A172 (cell line): ENCODE results near the gene APBB1IP. TPM values are rescaled to one million over a fixed set of nuclear protein-coding genes. Genes with fewer than 3 reads are reported as not detected.
"Not testable (repeated sequence)": the region's sequence is repeated elsewhere in the genome, so short reads cannot be mapped to it uniquely, and the experiment has no call there.

Experiments
- DNase-seq: peaks from one replicate; pipeline ENCODE4 v3.0.0-alpha.2; 2015; ENCODE audit warnings: low spot score
- total RNA-seq: library from RNA; depleted of rRNA; stranded (reverse); fragments of >200 nt; shearing (Covaris generic); gene quantifications from 2 replicates; pipeline ENCODE4 v1.2.3, GENCODE V29; 2014

APBB1IP gene
- total RNA-seq, 1 experiment from 2014 or later: not detected

DNA sequence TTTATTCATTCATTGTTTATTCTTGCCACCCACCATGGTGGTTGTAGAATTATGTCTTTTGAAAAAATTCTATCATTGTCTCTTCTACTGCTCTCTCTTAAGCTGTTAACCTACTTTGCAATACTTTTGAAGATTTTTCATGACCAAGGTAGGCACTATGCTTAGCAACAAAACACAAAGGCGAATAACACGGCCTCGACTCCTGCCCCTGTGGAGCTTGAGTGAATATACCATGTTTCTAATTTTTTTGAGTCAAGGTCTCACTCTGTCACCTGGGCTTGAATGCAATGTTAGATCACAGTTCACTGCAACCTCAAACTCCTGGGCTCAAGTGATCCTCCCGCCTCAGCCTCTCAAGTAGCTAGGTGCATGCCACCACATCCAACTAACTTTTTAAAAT is 39.4 kb downstream of the APBB1IP start:
- no peak for DNase-seq

DNA sequence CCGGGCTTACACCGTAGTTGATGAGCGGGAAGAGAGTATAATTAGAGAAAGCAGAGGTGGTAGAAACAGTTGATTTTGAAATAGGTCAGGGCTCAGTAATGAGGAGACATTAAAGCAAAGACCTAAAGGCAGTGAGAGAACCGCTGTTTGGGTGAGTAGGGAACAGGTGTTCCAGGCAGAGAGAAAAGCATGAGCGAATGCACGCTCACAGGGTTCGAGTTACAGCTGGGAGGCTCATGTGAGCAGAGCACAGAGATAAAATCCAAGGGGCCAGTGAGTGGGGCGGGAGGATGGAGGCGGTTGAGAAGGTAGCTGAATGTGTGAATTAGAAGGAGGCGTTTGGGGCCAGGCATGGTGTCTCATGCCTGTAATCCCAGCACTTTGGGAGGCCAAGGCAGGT is 39.9 kb downstream of the APBB1IP start:
- no peak for DNase-seq

DNA sequence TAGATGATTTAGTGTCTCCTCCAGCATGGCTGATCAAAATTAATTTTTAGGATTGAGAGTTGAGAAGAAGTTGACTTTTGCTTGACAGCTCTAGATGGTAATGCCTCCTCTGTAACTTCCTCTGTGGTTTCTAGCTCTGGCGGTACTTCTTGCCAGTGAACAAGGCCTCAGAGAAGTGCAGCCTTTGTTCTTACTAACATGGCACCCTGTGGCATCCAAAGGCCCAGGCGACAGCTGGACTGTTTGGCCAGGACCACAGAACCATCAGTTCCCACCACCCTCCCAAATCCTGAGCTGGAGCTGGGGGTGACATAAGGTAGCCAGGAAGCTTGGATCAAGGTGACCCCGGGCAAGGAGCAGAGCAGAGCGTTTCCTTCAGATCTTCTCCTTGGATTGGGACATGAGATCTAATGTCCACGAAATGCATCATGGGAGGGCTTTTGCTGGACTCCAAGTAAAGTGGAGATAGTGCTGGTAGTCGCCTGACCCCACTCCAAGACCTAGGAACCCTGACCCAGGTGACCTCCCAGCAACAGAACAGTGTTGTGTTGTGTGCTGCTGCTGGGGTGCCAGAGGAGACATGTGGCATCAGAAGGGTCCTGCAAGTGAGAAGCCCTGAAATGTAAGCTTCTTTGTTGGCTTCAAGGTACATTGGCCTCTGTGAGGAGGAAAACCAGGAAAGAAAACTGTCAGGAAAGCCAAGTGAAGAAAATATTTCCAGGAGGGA is 41.8 kb downstream of the APBB1IP start:
- no peak for DNase-seq

DNA sequence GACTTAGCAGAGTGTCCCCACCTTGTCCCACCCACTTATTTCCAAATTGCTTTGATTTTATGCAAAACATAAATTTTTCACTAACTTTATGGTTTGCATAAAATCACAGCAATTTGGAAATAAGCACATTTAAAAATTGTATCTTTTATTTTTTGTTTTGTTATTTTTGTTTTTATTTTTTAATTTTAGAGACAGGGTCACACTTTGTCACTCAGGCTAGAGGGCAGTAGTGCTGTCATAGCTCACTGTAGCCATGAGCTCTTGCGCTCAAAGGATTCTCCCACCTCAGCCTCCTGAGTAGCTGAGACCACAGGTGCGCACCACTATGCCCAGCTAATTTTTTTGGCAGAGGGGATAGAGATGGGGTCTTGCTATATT is 43.2 kb downstream of the APBB1IP start:
- no peak for DNase-seq

DNA sequence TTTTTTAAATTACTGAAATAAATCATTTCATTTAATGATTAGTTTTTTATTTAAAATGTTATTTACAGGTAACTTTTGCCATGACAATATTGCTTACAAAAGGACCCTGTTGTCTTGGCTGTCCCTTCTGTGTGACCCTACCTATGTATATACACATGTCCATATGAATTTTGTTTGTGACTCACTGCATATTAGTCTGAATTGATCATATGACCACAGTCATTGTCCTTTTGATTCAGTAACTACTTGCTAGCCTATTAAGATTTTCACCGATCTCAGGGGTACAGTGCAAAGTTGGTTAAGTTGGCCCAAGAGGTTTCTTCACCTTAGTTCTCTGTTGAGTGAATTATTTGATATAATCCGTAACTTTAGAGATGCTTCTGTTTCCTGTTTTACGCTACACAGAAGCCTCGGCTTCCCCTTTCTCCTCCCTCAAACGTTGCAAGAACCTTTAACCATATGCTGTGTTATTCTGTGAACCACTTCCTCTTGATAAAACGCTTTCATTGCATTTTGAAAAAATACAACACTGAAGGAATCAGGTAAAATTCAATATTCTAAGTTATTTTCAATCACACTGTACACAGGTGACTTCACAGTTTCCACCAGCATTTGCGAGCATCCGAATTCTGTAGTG is 43.9 kb downstream of the APBB1IP start:
- DNase-seq: no peak

DNA sequence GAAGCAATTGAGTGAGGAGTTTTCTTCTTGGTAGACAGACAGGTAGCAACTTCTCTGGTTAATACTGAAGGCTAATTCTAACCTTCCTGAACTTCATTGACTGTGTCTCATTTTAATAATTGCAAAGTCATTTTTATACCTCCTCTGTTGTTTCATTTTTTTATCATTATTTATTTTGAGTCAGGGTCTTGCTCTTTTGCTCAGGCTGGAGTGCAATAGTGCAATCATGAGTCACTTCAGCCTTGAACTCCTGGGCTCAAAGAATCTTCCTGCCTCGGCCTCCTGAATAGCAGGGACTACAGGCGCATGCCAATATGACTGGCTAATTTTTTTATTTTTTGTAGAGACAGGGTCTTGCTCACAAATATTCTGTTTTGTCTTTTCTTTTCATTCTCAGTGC is 45.4 kb downstream of the APBB1IP start:
- DNase-seq: no peak

DNA sequence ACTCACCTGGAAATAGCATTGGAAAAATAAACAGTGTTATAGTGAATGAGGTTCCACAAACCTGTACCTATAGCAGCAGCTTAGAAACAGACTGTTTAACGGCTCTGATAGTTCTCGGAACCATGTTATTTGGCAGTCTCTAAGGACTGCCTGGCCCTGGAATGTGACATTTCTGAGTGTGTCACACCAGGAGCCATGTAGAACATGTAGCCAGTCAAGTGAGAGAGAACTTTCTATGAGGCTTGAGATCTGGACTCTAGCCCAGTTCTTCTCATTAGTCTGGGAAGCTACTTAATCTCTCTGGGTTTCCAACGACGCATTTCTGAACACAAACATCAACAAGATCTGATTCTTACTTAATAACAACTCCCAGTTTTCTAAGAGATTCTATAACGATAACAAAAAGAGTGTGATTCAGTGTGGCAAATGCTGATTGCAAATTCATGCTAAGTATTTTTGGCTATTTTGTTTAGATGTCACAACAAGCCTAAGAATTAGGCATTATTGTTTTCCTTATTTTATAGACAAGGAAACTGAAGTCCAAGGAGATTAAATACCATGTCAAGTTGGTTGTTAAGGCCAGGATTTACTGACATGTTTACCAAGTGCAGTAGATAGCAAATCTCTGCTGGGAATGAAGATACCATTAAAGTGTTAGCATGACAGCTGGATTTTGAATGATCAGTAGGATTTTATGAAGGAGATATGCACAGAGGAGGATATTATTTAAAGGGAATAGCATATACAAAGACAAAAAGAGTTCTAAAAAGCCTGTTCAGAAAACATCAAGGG is 47.2 kb downstream of the APBB1IP start:
- no peak for DNase-seq

DNA sequence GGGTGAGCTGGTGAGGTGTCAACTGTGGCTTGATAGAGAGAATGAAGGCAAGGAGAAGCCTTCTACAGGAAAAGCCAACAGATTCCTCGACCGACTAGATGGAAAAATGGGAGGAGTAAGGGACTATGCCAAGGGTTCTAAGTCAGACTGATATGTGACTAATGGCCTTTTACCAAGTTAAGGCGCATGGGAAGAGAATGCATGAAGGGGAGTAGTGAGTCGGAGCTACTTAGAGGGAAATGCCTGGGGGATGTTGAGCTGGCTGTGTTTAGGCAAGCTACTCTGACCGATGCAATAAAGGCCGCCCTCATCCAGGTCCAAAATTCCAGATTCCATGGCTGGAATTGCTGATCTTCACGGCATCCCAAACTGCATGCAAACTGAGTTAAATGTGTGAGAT is 48.2 kb downstream of the APBB1IP start:
- DNase-seq: peak; percentile 94

DNA sequence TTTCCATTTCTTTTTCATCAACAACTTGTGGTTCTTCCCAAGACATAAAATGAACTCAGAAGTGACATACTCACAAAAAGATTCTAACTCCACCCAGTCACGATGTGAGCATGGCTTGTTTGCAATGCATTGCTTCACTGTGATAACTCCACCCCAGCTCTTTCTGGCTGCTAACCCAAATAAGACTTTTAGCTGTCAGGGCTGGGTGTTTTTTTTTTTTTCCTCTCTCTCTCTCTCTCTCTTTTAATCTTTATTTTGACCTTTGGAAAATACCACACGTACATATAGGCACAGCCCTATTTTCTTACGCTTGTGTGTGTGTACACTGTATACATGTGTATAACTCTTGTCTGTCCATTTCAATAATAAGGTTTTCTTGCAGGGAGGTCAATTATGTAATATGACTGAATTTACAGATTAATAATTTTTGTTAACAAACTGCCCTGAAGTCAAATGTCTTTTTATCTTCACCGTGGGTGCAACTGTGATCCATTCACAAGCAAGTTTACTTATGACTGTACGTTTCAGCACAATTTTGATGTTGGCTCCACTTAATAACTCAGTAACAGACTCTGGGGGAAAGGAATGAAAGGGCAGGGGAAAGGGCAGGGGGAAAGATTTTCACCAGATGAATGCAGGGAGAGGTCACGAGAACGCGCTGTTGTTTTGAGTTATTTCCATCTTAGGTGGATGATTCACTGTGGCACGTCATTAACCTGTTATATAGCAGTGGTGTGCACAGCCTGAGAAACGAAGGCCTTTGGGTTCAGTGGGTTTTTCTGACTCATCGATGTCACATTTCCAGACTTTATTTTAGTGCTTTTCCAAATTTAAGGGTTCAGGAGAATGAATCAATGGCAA is 49.1 kb downstream of the APBB1IP start:
- DNase-seq: peak; percentile 98

DNA sequence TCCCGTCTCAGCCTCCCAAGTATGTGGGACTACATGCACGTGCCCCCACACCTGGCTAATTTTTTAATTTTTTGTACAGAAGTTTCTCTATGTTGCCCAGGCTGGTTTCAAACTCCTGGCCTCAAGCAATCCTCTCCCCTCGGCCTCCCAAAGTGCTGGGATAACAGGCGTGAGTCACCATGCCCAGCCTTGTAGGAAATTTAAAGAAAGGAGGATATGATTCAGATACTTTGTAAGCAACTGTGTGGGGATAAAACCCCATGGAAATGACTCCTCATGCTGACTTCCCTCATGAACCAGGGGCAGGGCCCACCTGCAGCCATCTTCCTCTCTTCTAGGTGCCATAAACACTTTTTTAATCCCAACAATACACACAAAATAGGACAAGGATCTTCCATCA is 50.2 kb downstream of the APBB1IP start:
- DNase-seq: peak; percentile 86

DNA sequence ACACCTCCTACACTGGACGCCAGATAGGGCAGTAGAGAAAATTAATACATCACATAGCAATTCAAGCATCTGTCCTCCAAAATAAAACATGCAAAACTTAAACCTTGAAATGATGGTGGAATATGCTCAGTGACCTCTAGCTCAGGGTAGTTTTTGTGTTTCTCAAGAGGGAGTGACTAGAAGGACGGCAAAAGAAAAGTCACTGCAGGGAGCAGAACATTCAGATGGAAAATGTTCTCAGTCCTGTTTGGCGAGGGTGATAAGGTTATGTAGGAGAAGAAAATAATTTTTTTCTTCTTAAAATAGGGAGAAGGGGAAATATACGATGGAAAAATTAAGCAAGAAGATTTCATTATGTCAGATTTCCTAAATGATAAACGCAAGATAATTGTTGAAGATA is 50.9 kb downstream of the APBB1IP start:
- DNase-seq: no peak

DNA sequence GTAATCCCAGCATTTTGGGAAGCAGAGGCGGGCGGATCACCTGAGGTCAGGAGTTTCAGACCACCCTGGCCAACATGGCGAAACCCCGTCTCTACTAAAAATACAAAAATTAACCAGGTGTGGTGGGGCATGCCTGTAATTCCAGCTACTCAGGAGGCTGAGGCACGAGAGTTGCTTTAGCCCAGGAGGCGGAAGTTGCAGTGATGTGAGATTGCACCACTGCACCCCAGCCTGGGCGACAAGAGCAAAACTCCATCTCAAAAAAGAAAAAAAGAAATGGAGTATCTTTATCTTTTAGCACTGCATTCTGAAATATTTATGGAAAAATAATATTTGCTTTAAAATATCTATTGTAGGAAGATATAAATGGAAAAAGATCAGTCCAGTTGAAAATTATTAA is 52.2 kb downstream of the APBB1IP start:
- not testable (repeated sequence) for DNase-seq

DNA sequence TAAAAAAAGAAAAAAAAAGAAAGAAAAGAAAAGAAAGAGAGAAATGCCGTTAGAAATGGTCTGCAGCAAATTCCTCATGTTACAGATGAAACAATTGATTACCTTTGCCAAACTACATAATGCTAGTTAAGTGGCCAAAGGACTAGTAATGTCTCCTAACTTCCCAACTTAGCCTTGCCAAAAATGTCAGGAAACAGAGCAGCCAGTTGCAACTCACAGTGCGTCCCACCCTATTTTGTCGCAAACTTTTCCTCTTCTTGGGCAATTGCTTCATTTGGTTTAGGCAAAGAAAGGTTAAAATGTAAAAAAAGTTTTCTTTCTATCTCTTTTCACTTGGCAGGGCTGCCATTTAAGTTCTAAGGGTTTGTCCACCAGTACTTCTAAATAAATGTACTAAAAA is 53.1 kb downstream of the APBB1IP start:
- DNase-seq: no peak

DNA sequence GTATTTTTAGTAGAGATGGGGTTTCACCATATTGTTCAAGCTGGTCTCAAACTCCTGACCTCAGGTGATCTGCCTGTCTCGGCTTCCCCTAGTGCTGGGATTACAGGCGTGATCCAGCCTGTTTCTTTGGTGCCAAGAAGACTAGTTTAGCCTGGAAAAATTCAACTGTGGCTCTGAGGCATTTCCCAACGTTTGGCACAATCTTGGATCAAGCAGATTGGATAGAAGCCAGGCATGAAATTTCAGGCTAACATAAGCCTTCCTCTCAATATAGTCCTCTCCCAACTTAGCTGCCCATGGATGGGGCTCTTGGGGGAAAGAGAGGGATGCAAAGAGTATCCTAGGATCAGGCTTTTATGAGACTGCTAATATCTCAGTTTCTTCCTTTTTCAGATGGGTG is 53.8 kb downstream of the APBB1IP start:
- no peak for DNase-seq

DNA sequence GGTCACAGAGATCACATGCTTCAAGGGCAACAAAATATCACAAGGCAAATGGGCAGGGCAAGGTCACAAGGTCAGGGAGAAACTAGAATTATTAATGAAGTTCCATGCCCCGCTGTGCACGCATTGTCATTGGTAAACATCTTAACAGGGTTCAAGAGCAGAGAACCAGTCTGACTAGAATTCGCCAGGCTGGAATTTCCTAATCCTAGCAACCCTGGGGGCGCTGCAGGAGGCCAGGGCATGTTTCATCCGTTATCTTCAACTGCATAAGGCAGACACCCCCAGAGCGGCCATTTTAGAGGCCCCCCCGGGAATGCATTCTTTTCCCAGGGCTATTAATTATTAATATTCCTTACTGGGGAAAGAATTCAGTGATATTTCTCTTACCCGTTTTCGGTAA is 54.6 kb downstream of the APBB1IP start:
- not testable (repeated sequence) for DNase-seq

DNA sequence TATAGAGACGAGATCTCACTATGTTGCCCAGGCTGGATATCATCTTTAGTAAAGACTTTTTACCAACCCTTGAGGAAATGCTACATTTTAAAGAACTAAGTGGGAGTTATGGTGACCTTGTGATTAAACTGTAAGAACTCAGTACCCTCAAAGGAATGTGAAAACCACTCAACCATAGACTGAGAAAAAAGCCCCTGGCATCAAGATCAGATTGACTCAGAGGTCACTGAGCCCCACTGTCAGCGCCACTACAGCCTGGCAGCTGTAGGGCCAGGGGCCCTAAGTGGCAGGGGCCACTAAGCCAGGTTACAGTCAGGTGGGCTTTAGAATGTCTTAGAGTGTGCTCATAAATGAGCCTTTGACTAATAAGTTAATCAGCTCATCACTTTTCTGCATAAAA is 55.9 kb downstream of the APBB1IP start:
- DNase-seq: no peak

DNA sequence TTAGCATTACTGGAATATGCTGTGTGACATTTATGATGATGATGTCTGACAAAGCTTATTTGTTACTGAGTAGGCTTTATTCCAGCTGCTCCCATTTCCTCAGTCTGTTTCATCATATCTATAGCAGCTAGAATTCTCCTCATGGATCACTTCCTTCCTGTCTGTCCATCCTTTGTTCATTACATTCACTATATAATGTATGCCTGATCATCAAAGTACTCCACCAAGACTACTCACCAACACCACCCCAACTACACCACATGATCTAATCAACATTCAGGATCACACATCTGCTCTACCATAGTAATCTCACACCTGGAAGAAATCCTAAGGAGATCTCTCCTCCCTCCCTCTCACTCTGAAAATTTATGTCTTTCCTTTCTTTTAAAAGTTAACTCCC is 61.3 kb downstream of the APBB1IP start:
- no peak for DNase-seq

DNA sequence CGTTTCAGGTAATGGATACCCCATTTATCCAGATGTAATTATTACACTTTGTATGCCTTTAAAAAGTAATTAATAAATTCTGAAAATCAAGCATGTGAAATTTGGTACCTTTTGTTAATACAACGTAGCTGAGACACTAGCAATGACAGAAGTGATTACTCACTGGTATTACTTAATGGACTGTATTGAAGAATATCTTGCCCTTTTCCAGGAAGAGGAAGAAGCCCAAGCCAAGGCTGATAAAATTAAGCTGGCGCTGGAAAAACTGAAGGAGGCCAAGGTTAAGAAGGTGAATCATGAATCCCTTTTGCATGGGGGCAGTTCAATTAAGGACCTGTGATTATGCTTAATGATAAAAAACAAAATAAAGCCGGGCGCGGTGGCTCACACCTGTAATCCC is 64.8 kb downstream of the APBB1IP start:
- DNase-seq: no peak

DNA sequence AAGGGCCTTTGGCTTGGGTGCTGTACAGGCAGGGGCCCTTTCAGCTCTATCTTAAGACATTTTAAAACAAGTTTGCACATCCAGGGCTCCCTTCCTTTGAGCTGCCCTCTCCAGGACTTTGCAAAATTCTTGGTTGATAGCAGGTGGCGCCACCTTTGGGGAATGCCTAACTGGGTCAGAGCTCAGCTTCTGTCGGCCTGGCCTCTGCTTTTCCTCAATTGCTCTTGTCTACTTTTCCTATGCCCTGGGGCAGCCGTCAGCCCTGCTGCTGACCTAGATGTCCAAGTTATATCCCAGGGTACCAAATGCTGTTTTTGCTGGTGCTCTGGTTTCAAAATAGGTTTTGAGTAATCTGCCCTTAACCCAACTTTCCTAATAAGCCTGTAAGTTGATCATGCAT is 65.8 kb downstream of the APBB1IP start:
- no peak for DNase-seq

DNA sequence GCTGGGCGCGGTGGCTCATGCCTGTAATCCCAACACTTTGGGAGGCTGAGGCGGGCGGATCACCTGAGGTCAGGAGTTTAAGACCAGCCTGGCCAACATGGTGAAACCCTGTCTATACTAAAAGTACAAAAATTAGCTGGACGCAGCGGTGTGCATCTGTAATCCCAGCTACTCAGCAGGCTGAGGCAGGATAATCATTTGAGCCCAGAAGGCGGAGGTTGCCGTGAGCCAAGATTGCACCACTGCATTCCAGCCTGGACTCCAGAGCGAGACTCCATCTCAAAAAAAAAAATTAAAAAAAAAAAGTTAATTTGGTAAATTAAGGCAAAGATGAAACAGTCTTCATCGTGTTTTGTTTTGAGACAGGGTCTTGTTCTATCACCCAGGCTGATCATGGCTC is 66.3 kb downstream of the APBB1IP start:
- not testable (repeated sequence) for DNase-seq

DNA sequence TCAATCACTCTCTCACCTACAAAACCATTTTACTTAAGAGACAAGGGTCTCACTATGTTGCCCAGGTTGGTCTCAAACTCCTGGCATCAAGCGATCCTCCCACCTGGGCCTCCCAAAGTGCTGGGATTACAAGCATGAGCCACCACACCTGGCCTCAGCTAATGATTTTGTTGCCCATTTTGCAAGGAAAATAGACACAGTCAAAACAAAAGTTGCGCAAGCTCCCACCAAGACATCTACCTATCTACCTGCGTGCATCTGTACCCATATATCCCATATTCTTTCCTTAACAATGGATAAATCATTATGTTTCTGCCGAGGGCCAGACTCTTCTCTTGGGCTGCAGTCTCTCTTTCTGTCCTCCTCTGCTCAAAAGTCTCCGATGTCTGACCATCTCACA is 67.3 kb downstream of the APBB1IP start:
- no peak for DNase-seq

DNA sequence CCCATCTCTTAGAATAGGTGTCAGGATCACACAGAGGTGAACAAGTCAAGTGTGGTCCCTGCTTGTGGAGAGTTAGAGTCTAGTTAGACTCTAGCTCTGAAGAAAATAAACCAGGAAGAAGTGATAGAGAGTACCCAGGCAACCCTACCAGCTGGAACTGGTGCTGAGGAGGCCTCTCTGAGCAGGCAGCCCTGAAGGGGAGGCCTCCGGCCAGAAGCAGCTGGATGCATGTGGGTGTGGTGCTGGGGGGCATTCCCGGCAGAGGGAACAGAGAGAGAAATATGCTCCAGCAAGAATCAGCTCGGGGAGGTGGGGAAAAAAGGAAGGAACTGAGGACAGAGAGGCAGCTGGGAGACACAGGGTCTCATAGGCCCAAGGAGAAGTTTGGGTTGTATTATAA is 68.6 kb downstream of the APBB1IP start:
- DNase-seq: no peak
